NCI-H1105 (cell line): ENCODE measurements around the gene FOXN1.

Source experiments
- DNase-seq: peaks from one replicate; lab custom pipeline; 2025; lab: John Stamatoyannopoulos, UW

Gene FOXN1

DNA sequence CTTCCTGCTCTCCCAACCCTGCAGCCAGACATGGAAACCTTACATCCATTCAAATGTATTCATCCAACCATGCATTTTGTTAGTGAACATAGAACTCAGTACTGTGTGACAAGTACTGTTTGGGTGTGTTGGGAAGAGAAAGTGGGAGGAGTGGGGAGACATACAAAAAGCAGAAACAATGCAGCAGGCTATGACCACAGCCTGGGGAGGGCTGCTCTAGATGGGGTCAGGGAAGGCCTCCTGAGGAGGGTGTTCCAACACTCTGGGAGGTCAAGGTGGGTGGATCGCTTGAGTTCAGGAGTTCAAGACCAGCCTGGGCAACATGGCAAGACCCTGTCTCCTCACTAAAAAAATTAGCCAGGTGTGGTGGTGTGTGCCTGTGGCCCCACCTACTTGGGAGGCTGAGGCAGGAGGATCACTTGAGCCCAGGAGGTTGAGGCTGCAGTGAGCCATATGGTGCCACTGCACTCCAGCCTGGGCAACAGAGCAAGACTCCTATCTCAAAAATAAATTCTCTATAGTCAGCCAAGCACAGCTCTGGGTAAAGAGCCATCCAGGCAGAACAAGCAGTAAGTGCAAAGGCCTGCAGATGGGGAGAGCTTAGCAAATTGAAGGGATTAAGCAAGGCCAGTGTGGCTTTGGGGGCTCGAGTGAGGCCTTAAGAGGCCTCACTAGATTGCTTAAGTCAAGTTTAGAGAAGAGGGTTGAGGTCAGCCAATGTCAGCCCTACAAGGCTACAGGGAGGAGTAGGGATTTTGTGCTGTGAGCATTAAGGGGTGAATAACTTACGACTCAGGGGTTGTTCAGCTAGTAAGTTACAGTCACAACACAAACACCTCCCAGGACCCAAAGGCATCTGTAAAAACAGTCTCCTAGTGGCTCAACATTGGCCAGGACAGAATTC lies 27.2 kb upstream of the FOXN1 start:
- DNase-seq, result no peak

GRCh38 chr17:28480278-28480677 lies 25.9 kb upstream of the FOXN1 start:
- no peak for DNase-seq

- no peak for DNase-seq
Observed at GRCh38 chr17:28480799-28481571, 25.2 kb upstream of the FOXN1 start.

GRCh38 chr17:28482551-28483199 lies 23.5 kb upstream of the FOXN1 start:
- no peak for DNase-seq

GRCh38 chr17:28484296-28484695 lies 21.9 kb upstream of the FOXN1 start:
- DNase-seq, result no peak

- no peak for DNase-seq
Observed at GRCh38 chr17:28485049-28485448, 21.1 kb upstream of the FOXN1 start.

GRCh38 chr17:28487881-28488532 lies 18.1 kb upstream of the FOXN1 start:
- no peak for DNase-seq

GRCh38 chr17:28488533-28489276 lies 17.4 kb upstream of the FOXN1 start:
- no peak for DNase-seq

DNA sequence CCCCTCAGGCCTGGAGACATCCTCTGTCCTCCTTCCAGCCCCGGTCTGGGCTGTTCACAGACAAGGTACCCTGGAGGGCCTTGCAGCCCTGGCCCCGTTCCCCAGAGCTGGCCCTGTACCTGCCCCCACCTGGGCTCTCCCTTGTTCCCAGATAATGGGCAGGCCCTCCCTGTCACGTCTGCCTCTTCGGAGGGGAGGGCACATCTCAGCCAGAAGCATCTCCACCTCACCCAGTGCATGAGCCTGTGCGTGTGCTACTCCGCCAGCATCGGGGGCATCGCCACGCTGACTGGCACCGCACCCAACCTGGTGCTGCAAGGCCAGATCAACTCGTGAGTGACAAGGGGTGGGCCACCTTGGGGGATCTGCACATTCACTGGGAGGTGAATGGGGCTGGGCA lies 14.9 kb upstream of the FOXN1 start:
- DNase-seq, result no peak

DNA sequence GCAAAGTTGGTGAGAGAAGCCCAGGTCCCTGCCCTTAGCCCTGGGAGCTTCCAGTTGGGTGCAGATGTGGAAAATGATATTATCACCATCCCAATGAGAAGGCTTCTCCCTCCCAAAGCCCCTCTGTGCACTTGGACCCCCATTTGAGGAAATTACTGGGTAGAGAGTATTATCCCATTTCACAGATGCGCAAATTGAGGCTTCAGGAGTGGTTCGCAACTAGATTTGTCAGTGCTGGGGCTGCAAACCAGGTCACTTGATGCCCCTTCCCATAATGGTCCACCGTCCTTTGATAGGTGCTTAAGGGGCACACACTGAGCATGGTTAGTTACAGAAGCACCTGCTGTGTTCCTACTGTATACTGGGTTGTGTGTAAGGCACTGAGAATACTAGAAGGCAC lies 14.3 kb upstream of the FOXN1 start:
- DNase-seq, result no peak

- DNase-seq, result no peak
Observed at GRCh38 chr17:28492352-28493310, 13.5 kb upstream of the FOXN1 start.

GRCh38 chr17:28493460-28493859 lies 12.7 kb upstream of the FOXN1 start:
- DNase-seq, result no peak

- DNase-seq, result peak; percentile 48
Observed at GRCh38 chr17:28494445-28495188, 11.5 kb upstream of the FOXN1 start.

DNA sequence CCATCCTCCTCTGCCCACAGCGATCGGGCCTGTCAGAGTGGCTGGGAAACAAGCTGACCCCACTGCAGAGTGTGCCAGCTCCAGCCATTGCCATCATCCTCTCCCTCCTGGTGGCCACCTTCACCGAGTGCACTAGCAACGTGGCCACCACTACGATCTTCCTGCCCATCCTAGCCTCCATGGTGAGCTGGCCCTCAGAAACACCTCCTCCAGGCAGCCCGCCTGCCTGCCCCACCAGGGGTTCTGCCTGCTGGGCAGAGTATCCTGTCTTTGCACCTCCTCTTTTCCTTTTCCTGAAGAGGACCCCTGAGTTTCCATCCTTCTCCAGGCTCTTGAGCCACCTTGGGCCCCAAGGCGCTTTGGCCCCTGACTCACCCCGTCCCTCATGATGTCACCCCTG lies 10.5 kb upstream of the FOXN1 start:
- DNase-seq, result no peak

- DNase-seq, result peak; percentile 29
Observed at GRCh38 chr17:28497931-28498330, 8.2 kb upstream of the FOXN1 start.

- no peak for DNase-seq
Observed at GRCh38 chr17:28498652-28499363, 7.3 kb upstream of the FOXN1 start.

DNA sequence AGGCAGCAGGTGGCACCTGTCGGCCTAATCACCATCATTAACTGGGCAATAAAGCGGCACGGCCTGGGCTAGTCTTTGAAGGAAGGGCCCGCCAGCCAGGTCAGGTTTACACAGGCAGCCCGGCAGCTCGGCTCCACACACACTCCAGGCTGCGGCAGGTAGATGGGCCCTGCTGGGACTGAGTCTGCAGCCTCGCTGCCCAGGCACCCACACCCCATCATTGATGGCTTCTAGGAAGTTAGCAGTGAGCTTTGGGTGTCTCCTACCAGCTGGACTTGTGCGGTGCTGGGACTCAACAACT lies 6.8 kb upstream of the FOXN1 start:
- DNase-seq, result peak; percentile 47

DNA sequence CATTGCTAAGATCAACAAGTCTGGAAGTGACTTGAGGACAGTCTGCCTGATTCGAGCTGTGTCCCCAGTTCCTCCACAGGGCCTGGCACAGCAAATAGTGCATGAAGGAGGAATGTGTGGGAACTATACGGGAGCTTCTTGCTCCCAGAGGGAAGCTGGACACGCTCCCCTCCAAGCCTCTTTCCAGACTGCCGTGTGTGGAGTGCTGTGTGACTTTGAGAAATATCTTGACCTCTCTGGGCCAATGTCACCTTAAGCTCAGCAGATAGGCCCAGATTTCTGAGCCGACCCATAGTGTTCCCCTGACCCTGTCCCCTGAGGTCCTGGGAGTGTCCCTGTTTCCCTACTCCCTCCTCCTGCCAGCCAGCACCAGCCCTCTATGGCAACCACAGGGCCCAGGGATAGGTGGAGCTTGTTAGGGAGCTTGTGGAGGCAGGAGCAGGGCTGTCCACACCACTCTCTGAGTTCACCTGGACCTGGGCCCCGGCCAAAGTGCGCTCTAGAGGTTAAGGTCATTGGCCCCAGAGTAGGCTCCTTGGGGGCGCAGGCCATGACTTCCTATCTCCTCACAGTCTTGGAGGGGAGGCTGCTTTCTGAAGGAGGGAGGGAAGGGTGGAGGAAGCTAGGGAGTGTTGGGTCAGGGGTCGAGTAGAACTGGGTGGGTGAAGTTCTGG lies 6.3 kb upstream of the FOXN1 start:
- DNase-seq, result no peak
